HEK293T (cell line): ENCODE data around the gene FANCG.

Source experiments
- CTCF ChIA-PET: fragments of 350-600 bp; formaldehyde crosslinking; extraction: SDS; loops from one replicate; lab custom pipeline; 2021; ENCODE audit warnings: antibody characterized with exemption, inconsistent platforms; lab: Yijun Ruan, JAX
- POLR2A ChIA-PET: fragments of 350-600 bp; formaldehyde crosslinking; extraction: SDS; loops from one replicate; lab custom pipeline; 2020; ENCODE audit warnings: antibody characterized with exemption, inconsistent platforms; lab: Yijun Ruan, JAX
- DNase-seq: peaks from one replicate; pipeline ENCODE4 v3.0.0; 2012; ENCODE audit warnings: mixed read lengths; ENCODE audit errors: extremely low spot score
- ARNT ChIP-seq: fragments of 450-650 bp; IDR thresholded peaks from 2 replicates; pipeline ENCODE4 v1.6.1; 2017; ENCODE audit warnings: mild to moderate bottlenecking
- BHLHE40 ChIP-seq: fragments of 450-650 bp; IDR thresholded peaks from 2 replicates; pipeline ENCODE4 v1.6.1; 2016; ENCODE audit warnings: mild to moderate bottlenecking, moderate library complexity, borderline replicate concordance
- CTBP1 ChIP-seq: fragments of 450-650 bp; IDR thresholded peaks from 2 replicates; pipeline ENCODE4 v1.6.1; 2016; ENCODE audit warnings: borderline replicate concordance
- ELF4 ChIP-seq: fragments of 450-650 bp; IDR thresholded peaks from 2 replicates; pipeline ENCODE4 v1.6.1; 2017; ENCODE audit warnings: antibody characterized with exemption
- FOXA1 ChIP-seq: fragments of 450-650 bp; IDR thresholded peaks from 2 replicates; pipeline ENCODE4 v1.6.1; 2016; ENCODE audit warnings: mild to moderate bottlenecking
- FOXK2 ChIP-seq: fragments of 450-650 bp; IDR thresholded peaks from 2 replicates; pipeline ENCODE4 v1.6.1; 2016; ENCODE audit warnings: mild to moderate bottlenecking
- FOXM1 ChIP-seq: fragments of 450-650 bp; IDR thresholded peaks from 2 replicates; pipeline ENCODE4 v1.6.1; 2017; ENCODE audit warnings: mild to moderate bottlenecking, borderline replicate concordance
- HDGF ChIP-seq: fragments of 450-650 bp; IDR thresholded peaks from 2 replicates; pipeline ENCODE4 v1.6.1; 2017; ENCODE audit warnings: antibody characterized with exemption, borderline replicate concordance
- L3MBTL2 ChIP-seq: fragments of 450-650 bp; conservative IDR thresholded peaks from 2 replicates; pipeline ENCODE4 v1.6.1; 2016; ENCODE audit warnings: mild to moderate bottlenecking
- LEF1 ChIP-seq: fragments of 450-650 bp; IDR thresholded peaks from 2 replicates; pipeline ENCODE4 v1.6.1; 2017; ENCODE audit warnings: mild to moderate bottlenecking, borderline replicate concordance
- NFRKB ChIP-seq: fragments of 450-650 bp; IDR thresholded peaks from 2 replicates; pipeline ENCODE4 v1.6.1; 2016; ENCODE audit warnings: mild to moderate bottlenecking, moderate library complexity
- SP1 ChIP-seq: fragments of 450-650 bp; IDR thresholded peaks from 2 replicates; pipeline ENCODE4 v1.6.1; 2017
- SUZ12 ChIP-seq: fragments of 450-650 bp; IDR thresholded peaks from 2 replicates; pipeline ENCODE4 v1.6.1; 2016; ENCODE audit warnings: mild to moderate bottlenecking
- TARDBP ChIP-seq: fragments of 450-650 bp; IDR thresholded peaks from 2 replicates; pipeline ENCODE4 v1.6.1; 2016
- ZNF384 ChIP-seq: fragments of 450-650 bp; IDR thresholded peaks from 2 replicates; pipeline ENCODE4 v1.6.1; 2016
- TF ChIP-seq, protein P1 (sequence below): fragments of 450-650 bp; IDR thresholded peaks from 2 replicates; pipeline ENCODE4 v1.6.1; 2016

FANCG gene

DNA sequence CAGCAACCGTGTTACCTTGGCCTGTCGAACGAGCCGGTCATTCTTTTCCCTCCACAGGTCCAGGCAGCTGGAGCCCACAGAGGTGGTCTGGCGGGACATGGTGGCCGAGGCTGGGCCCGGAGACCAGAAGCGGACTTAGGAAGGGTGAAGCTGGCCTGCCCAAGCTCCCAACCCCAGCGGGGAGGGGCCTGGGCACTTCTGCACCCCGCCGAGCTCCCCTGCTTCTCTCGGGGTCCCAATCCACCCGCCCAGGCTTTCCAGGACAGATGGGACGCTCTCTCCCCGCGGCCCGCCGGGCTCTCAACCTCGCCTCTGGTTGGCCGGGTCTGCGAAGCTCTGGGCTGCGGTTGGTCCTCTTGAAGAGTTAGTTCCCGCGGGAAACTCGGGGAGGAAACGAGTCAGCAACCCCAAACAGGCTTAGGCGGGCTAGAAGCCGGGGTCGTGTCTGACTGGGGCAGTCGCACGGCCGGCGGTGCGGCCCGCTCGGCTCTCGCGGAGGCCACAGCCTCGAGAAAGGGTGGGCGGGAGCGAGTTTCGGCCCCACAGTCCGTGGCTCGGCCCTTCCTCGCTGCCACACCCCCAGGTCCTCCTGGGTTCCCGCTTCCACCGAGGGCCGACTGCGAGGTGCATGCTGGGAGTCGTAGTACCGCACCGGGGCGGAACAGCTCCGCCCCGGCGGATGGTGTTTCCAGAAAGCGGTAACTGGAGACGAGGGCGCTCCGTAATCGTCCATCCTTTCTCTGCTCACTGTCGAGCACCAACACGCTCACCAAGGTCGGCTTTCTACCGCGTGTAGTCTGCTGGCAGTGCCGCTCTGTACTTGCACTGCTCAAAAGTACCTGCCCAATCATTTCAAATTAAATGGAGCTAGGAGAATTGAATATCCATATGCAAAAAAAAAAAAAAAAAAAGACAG is at the start of gene FANCG:
Gene FANCG (minus strand): TSS at position 517 of the 916 bp plus-strand sequence. CDS start 418 bp downstream, at position 99.
- ChIA-PET CTCF (interaction anchor here (0.6 to 1.2 kb wide), 4 partner anchors 14 to 38 kb away, joined by 3 to 4 read pairs (median 3); partner anchors contain the start of gene PIGO), POLR2A (interaction anchor here (0.7 to 4.1 kb wide), 11 partner anchors 8 to 82 kb away, joined by 3 to 28 read pairs (median 4); partner anchors contain the start of genes PIGO, STOML2, UNC13B and VCP)
- DNase-seq: peak; percentile 87
- no peak for TF ChIP-seq FOXA1
- TF ChIP-seq CTBP1: no peak
- TF ChIP-seq ZNF384: no peak
- peak; percentile 97 for TF ChIP-seq L3MBTL2
- TF ChIP-seq SUZ12: no peak
- peak; percentile 82; the same call in 1 of the 2 replicates for TF ChIP-seq HDGF
- TF ChIP-seq TARDBP: no peak
- TF ChIP-seq FOXK2: no peak
- no peak for TF ChIP-seq ELF4
- no peak for TF ChIP-seq BHLHE40
- no peak for TF ChIP-seq FOXM1
- no peak for TF ChIP-seq NFRKB
- TF ChIP-seq ARNT: no peak
- TF ChIP-seq LEF1: no peak
- TF ChIP-seq SP1: no peak
- TF ChIP-seq, protein P1, sequence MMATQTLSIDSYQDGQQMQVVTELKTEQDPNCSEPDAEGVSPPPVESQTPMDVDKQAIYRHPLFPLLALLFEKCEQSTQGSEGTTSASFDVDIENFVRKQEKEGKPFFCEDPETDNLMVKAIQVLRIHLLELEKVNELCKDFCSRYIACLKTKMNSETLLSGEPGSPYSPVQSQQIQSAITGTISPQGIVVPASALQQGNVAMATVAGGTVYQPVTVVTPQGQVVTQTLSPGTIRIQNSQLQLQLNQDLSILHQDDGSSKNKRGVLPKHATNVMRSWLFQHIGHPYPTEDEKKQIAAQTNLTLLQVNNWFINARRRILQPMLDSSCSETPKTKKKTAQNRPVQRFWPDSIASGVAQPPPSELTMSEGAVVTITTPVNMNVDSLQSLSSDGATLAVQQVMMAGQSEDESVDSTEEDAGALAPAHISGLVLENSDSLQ: no peak

DNA sequence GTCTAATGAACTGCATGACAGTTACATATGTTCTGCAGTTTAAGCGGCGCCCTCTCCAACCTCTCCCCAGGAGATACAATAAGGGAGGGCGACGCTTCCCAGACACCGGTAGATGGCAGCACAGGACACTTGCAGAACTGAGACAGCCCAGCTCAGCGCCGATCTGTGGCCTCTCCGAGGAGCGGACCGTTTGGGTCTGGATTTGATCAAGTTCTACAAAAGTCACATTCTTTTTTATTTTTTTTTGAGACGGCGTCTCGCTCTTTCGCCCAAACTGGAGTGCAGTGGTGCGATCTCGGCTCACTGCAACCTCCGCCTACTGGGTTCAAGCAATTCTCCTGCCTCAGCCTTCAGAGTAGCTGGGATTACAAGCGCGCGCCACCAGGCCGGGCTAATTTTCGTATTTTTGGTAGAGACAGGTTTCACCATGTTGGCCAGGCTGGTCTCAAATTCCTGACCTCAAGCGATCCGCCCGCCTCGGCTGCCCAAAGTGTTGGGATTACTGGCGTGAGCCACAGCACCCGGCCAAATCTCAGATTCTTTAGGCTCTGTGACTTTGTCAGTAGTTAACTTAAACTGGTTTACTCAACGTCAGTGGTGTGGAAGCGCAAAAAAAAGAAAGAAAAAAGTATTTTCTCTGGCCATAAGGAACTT is 37.3 kb upstream of the FANCG start:
- no peak for TF ChIP-seq HDGF
- no peak for TF ChIP-seq BHLHE40
- TF ChIP-seq, protein P1: 0 out of 2 replicates have a peak, but pooled peaks have one; percentile 16
- DNase-seq: peak; percentile 80
- ChIA-PET CTCF (interaction anchor here (0.7 to 1.7 kb wide), 3 partner anchors 14 to 481 kb away, joined by 3 to 4 read pairs (median 4); no protein-coding TSS in a partner anchor), POLR2A (interaction anchor here (1.5 kb wide), 1 partner anchor 14 kb away, joined by 5 read pairs; the partner anchor contains the start of gene STOML2)

DNA sequence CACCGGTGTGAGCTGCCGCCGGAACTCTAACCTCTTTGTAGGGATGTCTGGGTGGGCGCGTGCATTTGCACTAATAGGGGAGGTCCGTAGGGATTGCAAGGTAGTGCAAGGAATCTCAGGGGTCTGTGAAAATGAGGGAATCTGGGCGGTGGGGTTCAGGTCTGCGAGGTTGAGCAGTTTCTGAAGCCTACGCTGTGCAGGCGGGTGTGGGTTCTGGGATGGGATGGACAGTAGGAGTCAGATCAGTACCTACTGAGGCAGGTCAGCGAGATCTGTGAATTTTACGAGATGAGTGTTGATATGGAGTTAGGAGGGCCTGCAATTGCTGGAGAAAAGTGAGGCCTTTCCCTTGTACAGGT is 36.8 kb upstream of the FANCG start:
- no peak for DNase-seq
- no peak for TF ChIP-seq HDGF
- TF ChIP-seq ELF4: no peak
- no peak for TF ChIP-seq L3MBTL2
- TF ChIP-seq, protein P1: no peak
- no peak for TF ChIP-seq CTBP1
- TF ChIP-seq BHLHE40: no peak
- TF ChIP-seq FOXM1: no peak
- no peak for TF ChIP-seq ARNT
- CTCF ChIA-PET: interaction anchor here (0.5 to 1.7 kb wide), 4 partner anchors 13 to 482 kb away, joined by 3 to 4 read pairs (median 4); no protein-coding TSS in a partner anchor
- POLR2A ChIA-PET: interaction anchor here (1.5 kb wide), 1 partner anchor 13 kb away, joined by 5 read pairs; the partner anchor contains the start of gene STOML2

DNA sequence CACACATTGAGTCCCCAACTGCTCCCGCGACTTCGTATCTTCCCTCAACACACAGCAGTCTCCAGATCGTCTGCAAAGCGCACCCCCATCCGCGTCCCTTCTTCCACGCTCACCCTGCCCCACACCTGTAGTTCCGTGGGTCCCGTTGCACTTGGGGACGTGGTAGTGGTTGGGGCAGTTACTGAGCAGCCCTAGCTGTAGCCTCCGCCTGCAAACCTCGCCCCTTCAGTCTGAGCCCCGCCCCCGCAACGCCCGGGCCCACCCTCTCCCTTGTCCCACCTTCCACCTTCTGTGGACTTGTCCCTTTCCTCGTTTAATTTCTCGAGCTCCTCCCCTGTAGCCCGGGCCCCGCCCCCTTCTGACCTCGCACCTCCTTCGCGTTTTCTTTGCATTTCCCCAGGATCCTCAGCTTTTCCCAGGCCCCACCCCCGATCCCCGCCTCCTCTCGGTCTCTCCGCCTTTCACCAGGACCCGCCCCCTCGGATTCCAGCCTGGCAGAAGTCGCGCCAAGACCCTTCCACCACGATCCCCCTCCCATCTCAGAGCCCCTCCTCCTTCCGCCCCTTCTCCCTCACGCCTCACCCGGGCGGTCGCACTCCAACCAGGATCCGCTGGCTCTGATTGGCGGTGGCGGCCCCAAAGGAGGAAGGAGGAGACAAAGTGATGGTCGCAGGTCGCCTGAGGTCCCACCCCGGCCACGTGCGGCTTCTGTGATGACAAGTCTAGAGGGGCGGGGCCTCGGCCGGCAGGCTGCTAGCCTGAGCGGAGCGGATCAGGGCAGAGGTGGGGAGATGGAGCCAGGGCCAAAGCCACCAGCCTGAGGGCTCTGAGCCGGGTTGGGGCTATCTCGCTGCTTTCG is 36.2 kb upstream of the FANCG start, which contains the start of gene ATOSB:
Gene ATOSB (minus strand): TSS at position 183 of the 859 bp plus-strand sequence. CDS start 7,588 bp downstream, outside the sequence.
- ChIA-PET CTCF (interaction anchor here (0.5 to 1.7 kb wide), 2 partner anchors 13 to 14 kb away, joined by 3 to 4 read pairs; no protein-coding TSS in a partner anchor), POLR2A (interaction anchor here (0.7 to 1.9 kb wide), 4 partner anchors 13 to 46 kb away, joined by 3 to 5 read pairs (median 4); partner anchors contain the start of genes STOML2 and UNC13B)
- peak; percentile 89 for DNase-seq

More for the DNA sequence above, 36.2 kb upstream of the FANCG start, which contains the start of gene ATOSB:
- TF ChIP-seq HDGF: 0 out of 2 replicates have a peak, but pooled peaks have one; percentile 34
- no peak for TF ChIP-seq CTBP1
- no peak for TF ChIP-seq SUZ12
- TF ChIP-seq LEF1: no peak
- TF ChIP-seq ARNT: no peak
- TF ChIP-seq NFRKB: no peak
- no peak for TF ChIP-seq BHLHE40
- TF ChIP-seq ELF4: no peak
- TF ChIP-seq FOXM1: no peak
- TF ChIP-seq ZNF384: no peak
- no peak for TF ChIP-seq TARDBP
- TF ChIP-seq, protein P1: peak; percentile 84
- no peak for TF ChIP-seq SP1
- no peak for TF ChIP-seq FOXK2
- peak; percentile 86 for TF ChIP-seq L3MBTL2
- TF ChIP-seq FOXA1: no peak
